PFSK-1 (cell line): ENCODE data around the gene CENPA.

Experiments
- FOXP2 ChIP-seq: optimal IDR thresholded peaks from 2 replicates; pipeline ENCODE3; 2011; ENCODE audit warnings: borderline replicate concordance, control low read depth, inconsistent platforms; ENCODE audit not compliant: insufficient read depth; ENCODE audit errors: extremely low read length, extremely low read depth
- POLR2AphosphoS5 ChIP-seq: IDR thresholded peaks from 2 replicates; pipeline ENCODE4 v1.6.1; 2012; ENCODE audit warnings: low read depth, mild to moderate bottlenecking, control low read depth, low read length, moderate library complexity
- SIN3A ChIP-seq: IDR thresholded peaks from 2 replicates; pipeline ENCODE4 v1.6.1; 2012; ENCODE audit warnings: mild to moderate bottlenecking, low read length, moderate library complexity, borderline replicate concordance; ENCODE audit not compliant: insufficient read depth
- TAF1 ChIP-seq: IDR thresholded peaks from 2 replicates; pipeline ENCODE4 v1.6.1; 2012; ENCODE audit warnings: low read length, control low read depth, borderline replicate concordance; ENCODE audit not compliant: insufficient read depth
- TF ChIP-seq, protein P1 (sequence below), 2 experiments: IDR thresholded peaks; 2 replicates each; pipeline versions ENCODE4 v1.6.1 to v1.8.0; 2011 to 2012; ENCODE audit warnings: low read depth in 2 of 2, low read length in 2 of 2, control low read depth in 1 of 2, inconsistent platforms in 1 of 2, mild to moderate bottlenecking in 1 of 2, moderate library complexity in 1 of 2; ENCODE audit not compliant: insufficient read depth in 1 of 2

Gene CENPA

DNA sequence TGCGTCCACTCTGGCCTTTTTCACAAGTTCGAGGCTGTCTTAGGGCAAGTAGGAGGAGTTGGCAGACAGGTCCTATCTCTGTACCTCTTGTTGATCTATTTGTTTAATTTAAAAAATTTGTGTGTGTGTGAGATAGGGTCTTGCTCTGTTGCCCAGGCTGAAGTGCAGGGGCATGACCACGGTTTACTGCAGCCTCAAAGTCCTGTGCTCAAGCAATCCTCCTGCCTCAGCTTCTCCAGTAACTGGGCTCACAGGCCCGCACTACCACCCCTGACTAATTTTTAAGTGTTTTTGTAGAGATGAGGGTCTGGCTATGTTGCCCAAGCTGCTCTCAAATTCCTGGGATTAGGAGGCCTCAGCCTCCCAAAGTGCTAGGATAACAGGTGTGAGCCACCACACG lies 26.0 kb upstream of the CENPA start:
- no peak for TF ChIP-seq FOXP2
- TF ChIP-seq TAF1 = no peak
- no peak for TF ChIP-seq POLR2AphosphoS5
- TF ChIP-seq, protein P1, sequence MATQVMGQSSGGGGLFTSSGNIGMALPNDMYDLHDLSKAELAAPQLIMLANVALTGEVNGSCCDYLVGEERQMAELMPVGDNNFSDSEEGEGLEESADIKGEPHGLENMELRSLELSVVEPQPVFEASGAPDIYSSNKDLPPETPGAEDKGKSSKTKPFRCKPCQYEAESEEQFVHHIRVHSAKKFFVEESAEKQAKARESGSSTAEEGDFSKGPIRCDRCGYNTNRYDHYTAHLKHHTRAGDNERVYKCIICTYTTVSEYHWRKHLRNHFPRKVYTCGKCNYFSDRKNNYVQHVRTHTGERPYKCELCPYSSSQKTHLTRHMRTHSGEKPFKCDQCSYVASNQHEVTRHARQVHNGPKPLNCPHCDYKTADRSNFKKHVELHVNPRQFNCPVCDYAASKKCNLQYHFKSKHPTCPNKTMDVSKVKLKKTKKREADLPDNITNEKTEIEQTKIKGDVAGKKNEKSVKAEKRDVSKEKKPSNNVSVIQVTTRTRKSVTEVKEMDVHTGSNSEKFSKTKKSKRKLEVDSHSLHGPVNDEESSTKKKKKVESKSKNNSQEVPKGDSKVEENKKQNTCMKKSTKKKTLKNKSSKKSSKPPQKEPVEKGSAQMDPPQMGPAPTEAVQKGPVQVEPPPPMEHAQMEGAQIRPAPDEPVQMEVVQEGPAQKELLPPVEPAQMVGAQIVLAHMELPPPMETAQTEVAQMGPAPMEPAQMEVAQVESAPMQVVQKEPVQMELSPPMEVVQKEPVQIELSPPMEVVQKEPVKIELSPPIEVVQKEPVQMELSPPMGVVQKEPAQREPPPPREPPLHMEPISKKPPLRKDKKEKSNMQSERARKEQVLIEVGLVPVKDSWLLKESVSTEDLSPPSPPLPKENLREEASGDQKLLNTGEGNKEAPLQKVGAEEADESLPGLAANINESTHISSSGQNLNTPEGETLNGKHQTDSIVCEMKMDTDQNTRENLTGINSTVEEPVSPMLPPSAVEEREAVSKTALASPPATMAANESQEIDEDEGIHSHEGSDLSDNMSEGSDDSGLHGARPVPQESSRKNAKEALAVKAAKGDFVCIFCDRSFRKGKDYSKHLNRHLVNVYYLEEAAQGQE (IDR thresholded peaks at IDR 0.05; ENCODE audit: insufficient read depth in 1 of 2, low read depth in 2 of 2, low read length in 2 of 2) = no peak
- no peak for TF ChIP-seq SIN3A

DNA sequence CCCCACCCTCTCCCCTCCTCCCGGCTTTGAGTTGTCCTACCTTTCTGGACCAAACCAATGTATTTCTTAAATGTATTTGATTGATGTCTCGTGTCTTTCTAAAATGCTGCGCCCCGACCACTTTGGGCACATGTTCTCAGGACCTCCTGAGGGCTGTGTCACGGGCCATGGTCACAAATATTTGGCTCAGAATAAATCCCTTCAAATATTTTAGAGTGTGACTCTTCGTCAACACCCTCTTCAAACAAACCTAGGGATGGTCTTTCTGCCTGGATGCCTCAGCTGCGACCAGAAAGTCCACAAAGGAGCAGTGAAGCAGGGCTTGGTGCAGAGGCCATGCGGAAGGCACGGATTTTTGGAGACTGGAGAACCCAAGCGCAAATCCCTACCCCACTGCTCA lies 22.8 kb upstream of the CENPA start:
- TF ChIP-seq SIN3A = no peak
- no peak for TF ChIP-seq FOXP2
- TF ChIP-seq, protein P1 (IDR thresholded peaks at IDR 0.05; ENCODE audit: insufficient read depth in 1 of 2, low read depth in 2 of 2, low read length in 2 of 2) = no peak
- no peak for TF ChIP-seq TAF1
- no peak for TF ChIP-seq POLR2AphosphoS5

DNA sequence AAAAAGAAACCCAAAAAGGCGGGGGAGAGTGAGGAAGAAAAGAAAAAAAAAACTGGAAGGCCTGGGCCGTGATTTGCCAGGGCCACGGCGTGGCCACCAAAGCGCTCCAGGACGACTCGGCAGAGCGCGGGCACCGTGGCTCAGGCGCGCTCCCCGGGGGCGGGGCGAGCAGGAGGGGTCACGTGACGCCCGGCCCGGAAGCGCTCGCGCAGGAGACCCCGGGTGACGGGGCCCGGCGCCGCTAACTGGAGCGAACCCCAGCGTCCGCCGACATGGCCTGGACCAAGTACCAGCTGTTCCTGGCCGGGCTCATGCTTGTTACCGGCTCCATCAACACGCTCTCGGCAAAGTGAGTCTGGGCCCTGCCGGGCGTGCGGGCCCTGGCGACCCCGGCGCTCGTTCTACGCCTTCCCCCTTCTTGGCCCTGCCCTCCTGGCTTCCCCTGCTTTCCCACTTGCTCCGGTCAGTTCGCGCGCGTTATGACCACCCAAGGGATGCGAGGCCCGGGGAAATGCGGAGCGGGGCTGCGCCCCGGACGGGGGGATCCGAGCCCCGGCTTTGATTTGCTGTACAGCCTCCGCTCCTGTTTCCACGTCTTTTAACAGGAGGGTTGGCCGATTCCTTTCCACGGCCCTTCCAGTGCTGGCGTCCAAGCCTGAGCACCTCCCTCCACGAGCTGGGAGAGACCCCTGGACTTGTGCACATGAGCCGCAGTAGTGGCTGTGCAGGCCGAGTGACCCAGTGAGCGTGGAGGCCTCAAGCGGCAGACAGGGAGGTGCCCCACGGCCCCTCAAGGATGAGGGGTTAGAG lies 21.6 kb upstream of the CENPA start, which contains the start of gene SLC35F6:
TSS of gene SLC35F6 (plus strand) at position 207 of the 810 bp plus-strand sequence. CDS start at position 273, 66 bp downstream.
- no peak for TF ChIP-seq FOXP2
- peak; percentile 84 for TF ChIP-seq POLR2AphosphoS5
- TF ChIP-seq SIN3A = 0 out of 2 replicates have a peak, but pooled peaks have one; percentile 2
- TF ChIP-seq, protein P1 (IDR thresholded peaks at IDR 0.05; ENCODE audit: insufficient read depth in 1 of 2, low read depth in 2 of 2, low read length in 2 of 2) = no peak
- no peak for TF ChIP-seq TAF1

DNA sequence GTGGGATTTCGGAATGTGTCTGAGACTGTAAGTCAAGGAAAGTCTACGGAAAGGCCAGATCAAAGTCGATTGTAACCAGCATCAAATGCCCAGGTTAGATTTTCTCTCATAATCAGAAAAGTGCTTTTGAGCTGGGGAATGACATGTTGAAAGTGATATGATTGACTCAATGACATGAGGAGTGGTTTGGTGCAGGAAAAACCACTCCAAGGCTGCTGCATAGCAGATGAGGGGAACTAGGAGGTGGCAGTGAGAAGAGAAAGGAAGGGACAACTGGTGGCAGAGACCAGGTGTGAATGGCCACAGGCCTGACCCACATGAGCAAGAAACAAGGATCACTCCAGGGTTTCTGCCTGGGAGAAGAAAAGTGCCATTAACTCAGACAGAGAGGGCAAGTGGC lies 20.9 kb upstream of the CENPA start:
- TF ChIP-seq TAF1 (no peak), POLR2AphosphoS5 (no peak), SIN3A (no peak), FOXP2 (no peak)
- TF ChIP-seq, protein P1 (IDR thresholded peaks at IDR 0.05; ENCODE audit: insufficient read depth in 1 of 2, low read depth in 2 of 2, low read length in 2 of 2) = no peak
